ENCODE measurements around the gene PRKAG2.

DNA sequence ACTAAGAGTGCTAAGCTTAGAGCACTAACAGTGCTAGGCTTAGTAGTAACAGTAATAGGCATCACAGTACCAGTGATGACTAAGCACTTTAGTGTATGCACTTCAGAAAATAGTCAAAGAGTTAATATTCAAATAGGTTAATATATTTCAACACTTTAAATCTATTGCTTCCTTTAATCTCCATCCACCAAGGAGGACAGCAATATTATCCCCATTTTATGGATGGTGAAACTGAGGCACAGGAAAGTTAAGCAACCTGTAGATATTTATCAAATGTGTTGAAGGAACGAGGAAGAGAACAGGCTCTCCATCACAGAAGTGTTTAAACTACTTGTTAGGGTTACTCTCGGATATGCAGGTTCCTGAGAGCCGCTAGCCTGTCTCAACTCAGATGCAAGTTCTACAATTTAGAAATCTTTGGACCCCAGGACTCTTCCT lies 165.5 kb downstream of the PRKAG2 start:
- TF ChIP-seq, protein P1, sequence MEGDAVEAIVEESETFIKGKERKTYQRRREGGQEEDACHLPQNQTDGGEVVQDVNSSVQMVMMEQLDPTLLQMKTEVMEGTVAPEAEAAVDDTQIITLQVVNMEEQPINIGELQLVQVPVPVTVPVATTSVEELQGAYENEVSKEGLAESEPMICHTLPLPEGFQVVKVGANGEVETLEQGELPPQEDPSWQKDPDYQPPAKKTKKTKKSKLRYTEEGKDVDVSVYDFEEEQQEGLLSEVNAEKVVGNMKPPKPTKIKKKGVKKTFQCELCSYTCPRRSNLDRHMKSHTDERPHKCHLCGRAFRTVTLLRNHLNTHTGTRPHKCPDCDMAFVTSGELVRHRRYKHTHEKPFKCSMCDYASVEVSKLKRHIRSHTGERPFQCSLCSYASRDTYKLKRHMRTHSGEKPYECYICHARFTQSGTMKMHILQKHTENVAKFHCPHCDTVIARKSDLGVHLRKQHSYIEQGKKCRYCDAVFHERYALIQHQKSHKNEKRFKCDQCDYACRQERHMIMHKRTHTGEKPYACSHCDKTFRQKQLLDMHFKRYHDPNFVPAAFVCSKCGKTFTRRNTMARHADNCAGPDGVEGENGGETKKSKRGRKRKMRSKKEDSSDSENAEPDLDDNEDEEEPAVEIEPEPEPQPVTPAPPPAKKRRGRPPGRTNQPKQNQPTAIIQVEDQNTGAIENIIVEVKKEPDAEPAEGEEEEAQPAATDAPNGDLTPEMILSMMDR (IDR thresholded peaks at IDR 0.05), result no peak
- TF ChIP-seq POLR2A (IDR thresholded peaks at IDR 0.05), result no peak

Measured in Peyer's patch (tissue), 4 donors.